T-helper 1 cell treated with Interleukin-12 subunit alpha and Interleukin-12 subunit beta and Interleukin-4 antibody, amounts not matched to agents 30 μg/mL and 1 μg/mL, for 36 hours (primary cell): Measurements from ENCODE around the gene GPR173.

ENCODE experiments used
- H3K27ac Mint-ChIP-seq: one replicate; pipeline ENCODE4 v1.8.0; 2021; ENCODE audit warnings: mild to moderate bottlenecking, mixed read lengths
- H3K27me3 Mint-ChIP-seq: one replicate; pipeline ENCODE4 v1.8.0; 2021; ENCODE audit warnings: low read depth, mixed read lengths
- H3K36me3 Mint-ChIP-seq: one replicate; pipeline ENCODE4 v1.8.0; 2021; ENCODE audit warnings: low read depth, mixed read lengths
- H3K4me1 Mint-ChIP-seq: one replicate; pipeline ENCODE4 v1.8.0; 2021; ENCODE audit warnings: low read depth, mixed read lengths
- H3K4me3 Mint-ChIP-seq: one replicate; pipeline ENCODE4 v1.8.0; 2021; ENCODE audit warnings: mild to moderate bottlenecking, moderate library complexity, mixed read lengths
- H3K9me3 Mint-ChIP-seq: one replicate; pipeline ENCODE4 v1.8.0; 2021; ENCODE audit warnings: mixed read lengths

The GPR173 gene

GRCh38 chrX:53091354-53091753 is 42.8 kb downstream of the GPR173 start:
- no peak overlapping the region for H3K27ac Mint-ChIP-seq
- H3K36me3 Mint-ChIP-seq = peaks cover 3% of the 10 kb centered on the region
- H3K4me3 Mint-ChIP-seq = no peak overlapping the region
- H3K9me3 Mint-ChIP-seq = no peaks in the 10 kb centered on the region
- H3K27me3 Mint-ChIP-seq = no peaks in the 10 kb centered on the region
- H3K4me1 Mint-ChIP-seq = peaks cover 32% of the 10 kb centered on the region

- Mint-ChIP-seq H3K27me3 (no peaks in the 10 kb centered on the region), H3K4me3 (peak overlapping the region; percentile 89), H3K9me3 (no peaks in the 10 kb centered on the region), H3K36me3 (no peaks in the 10 kb centered on the region), H3K4me1 (peaks cover 26% of the 10 kb centered on the region), H3K27ac (peak overlapping the region; percentile 87)
These were observed 44.6 kb downstream of the GPR173 start for GRCh38 chrX:53093177-53093655.

- peak within 1 kb of the TSS; percentile 89 for H3K4me3 Mint-ChIP-seq
- peaks cover 18% of the 10 kb centered on the region for H3K4me1 Mint-ChIP-seq
- no peaks in the 10 kb centered on the region for H3K27me3 Mint-ChIP-seq
- H3K9me3 Mint-ChIP-seq = no peaks in the 10 kb centered on the region
- no peaks in the 10 kb centered on the region for H3K36me3 Mint-ChIP-seq
- H3K27ac Mint-ChIP-seq = peak within 1 kb of the TSS; percentile 87
These were observed 45.4 kb downstream of the GPR173 start, which contains the start of gene KANTR for GRCh38 chrX:53093748-53094581. TSS of gene KANTR (plus strand) at chrX:53094142. CDS start at chrX:53124273, 30,131 bp downstream.

- no peaks in the 10 kb centered on the region for H3K9me3 Mint-ChIP-seq
- H3K4me1 Mint-ChIP-seq = peaks cover 15% of the 10 kb centered on the region
- peak overlapping the region; percentile 89 for H3K4me3 Mint-ChIP-seq
- peaks cover 3% of the 10 kb centered on the region for H3K36me3 Mint-ChIP-seq
- H3K27ac Mint-ChIP-seq = peak overlapping the region; percentile 87
- H3K27me3 Mint-ChIP-seq = no peaks in the 10 kb centered on the region
These were observed 46.0 kb downstream of the GPR173 start for GRCh38 chrX:53094582-53094905.

GRCh38 chrX:53095796-53096195 is 47.2 kb downstream of the GPR173 start:
- H3K4me3 Mint-ChIP-seq = peak overlapping the region; percentile 59

GRCh38 chrX:53114864-53115549 is 66.4 kb downstream of the GPR173 start:
- Mint-ChIP-seq H3K4me1 (peaks cover 7% of the 10 kb centered on the region), H3K36me3 (peaks cover 4% of the 10 kb centered on the region), H3K4me3 (no peak overlapping the region), H3K9me3 (no peaks in the 10 kb centered on the region), H3K27me3 (no peaks in the 10 kb centered on the region), H3K27ac (no peak overlapping the region)

More at GRCh38 chrX:53095796-53096195, 47.2 kb downstream of the GPR173 start:
- no peak overlapping the region for H3K27ac Mint-ChIP-seq
- no peaks in the 10 kb centered on the region for H3K27me3 Mint-ChIP-seq
- peaks cover 15% of the 10 kb centered on the region for H3K4me1 Mint-ChIP-seq
- no peaks in the 10 kb centered on the region for H3K9me3 Mint-ChIP-seq
- H3K36me3 Mint-ChIP-seq = peaks cover 4% of the 10 kb centered on the region

GRCh38 chrX:53115550-53115874 is 66.9 kb downstream of the GPR173 start:
- Mint-ChIP-seq H3K27ac (no peak overlapping the region), H3K27me3 (no peaks in the 10 kb centered on the region), H3K36me3 (peaks cover 4% of the 10 kb centered on the region), H3K4me3 (no peak overlapping the region), H3K9me3 (no peaks in the 10 kb centered on the region), H3K4me1 (peaks cover 7% of the 10 kb centered on the region)

GRCh38 chrX:53116101-53116500 is 67.5 kb downstream of the GPR173 start:
- H3K36me3 Mint-ChIP-seq = peaks cover 4% of the 10 kb centered on the region
- H3K4me3 Mint-ChIP-seq = no peak overlapping the region
- H3K4me1 Mint-ChIP-seq = peaks cover 7% of the 10 kb centered on the region
- peak overlapping the region; percentile 5 for H3K27ac Mint-ChIP-seq
- no peaks in the 10 kb centered on the region for H3K9me3 Mint-ChIP-seq
- H3K27me3 Mint-ChIP-seq = no peaks in the 10 kb centered on the region

GRCh38 chrX:53122013-53122412 is 73.4 kb downstream of the GPR173 start:
- no peak overlapping the region for H3K4me3 Mint-ChIP-seq
- peaks cover 5% of the 10 kb centered on the region for H3K36me3 Mint-ChIP-seq
- no peaks in the 10 kb centered on the region for H3K27me3 Mint-ChIP-seq
- H3K9me3 Mint-ChIP-seq = no peaks in the 10 kb centered on the region
- no peak overlapping the region for H3K27ac Mint-ChIP-seq
- peaks cover 4% of the 10 kb centered on the region for H3K4me1 Mint-ChIP-seq

GRCh38 chrX:53125506-53125905 is 76.9 kb downstream of the GPR173 start:
- H3K27ac Mint-ChIP-seq = no peak overlapping the region
- no peak overlapping the region for H3K4me3 Mint-ChIP-seq
- H3K4me1 Mint-ChIP-seq = peaks cover 4% of the 10 kb centered on the region
- H3K27me3 Mint-ChIP-seq = no peaks in the 10 kb centered on the region
- H3K36me3 Mint-ChIP-seq = peaks cover 5% of the 10 kb centered on the region
- H3K9me3 Mint-ChIP-seq = no peaks in the 10 kb centered on the region

- H3K27ac Mint-ChIP-seq = no peak overlapping the region
- no peaks in the 10 kb centered on the region for H3K27me3 Mint-ChIP-seq
- H3K4me1 Mint-ChIP-seq = peaks cover 5% of the 10 kb centered on the region
- H3K9me3 Mint-ChIP-seq = no peaks in the 10 kb centered on the region
- peaks cover 5% of the 10 kb centered on the region for H3K36me3 Mint-ChIP-seq
- no peak overlapping the region for H3K4me3 Mint-ChIP-seq
These were observed 77.8 kb downstream of the GPR173 start for GRCh38 chrX:53126377-53126776.

- no peak overlapping the region for H3K27ac Mint-ChIP-seq
- peaks cover 5% of the 10 kb centered on the region for H3K4me1 Mint-ChIP-seq
- no peaks in the 10 kb centered on the region for H3K9me3 Mint-ChIP-seq
- no peak overlapping the region for H3K4me3 Mint-ChIP-seq
- no peaks in the 10 kb centered on the region for H3K27me3 Mint-ChIP-seq
- peaks cover 6% of the 10 kb centered on the region for H3K36me3 Mint-ChIP-seq
These were observed 79.6 kb downstream of the GPR173 start for GRCh38 chrX:53128097-53128749.
